HepG2 (cell line): ENCODE data around the gene RPL23. TPM values are rescaled to one million over a fixed set of nuclear protein-coding genes. Genes with fewer than 3 reads are reported as not detected.

Source experiments
- AHR ChIP-seq: IDR thresholded peaks from 2 replicates; pipeline ENCODE4 v1.6.1; 2018; ENCODE audit warnings: missing genetic modification reagents, missing compliant biosample characterization
- CCDC6 ChIP-seq: sonication (generic); formaldehyde crosslinking; IDR thresholded peaks from 2 replicates; pipeline ENCODE4 v1.8.1; 2022; ENCODE audit warnings: mild to moderate bottlenecking, missing genetic modification reagents, moderate library complexity
- FOXC1 ChIP-seq: sonication (generic); formaldehyde crosslinking; IDR thresholded peaks from 2 replicates; pipeline ENCODE4 v1.8.0; 2022; ENCODE audit warnings: mild to moderate bottlenecking, missing genetic modification reagents, borderline replicate concordance
- IRF2 ChIP-seq: IDR thresholded peaks from 2 replicates; pipeline ENCODE4 v1.6.1; 2018; ENCODE audit warnings: missing genetic modification reagents, missing compliant biosample characterization
- KLF9 ChIP-seq: IDR thresholded peaks from 2 replicates; pipeline ENCODE4 v1.6.1; 2016; ENCODE audit warnings: low read depth
- RXRA ChIP-seq: sonication (generic); formaldehyde crosslinking; IDR thresholded peaks from 2 replicates; pipeline ENCODE4 v1.5.1; 2020; ENCODE audit warnings: missing genetic modification reagents
- SNAI1 ChIP-seq: sonication (generic); formaldehyde crosslinking; IDR thresholded peaks from 2 replicates; pipeline ENCODE4 v1.5.0; 2020; ENCODE audit warnings: mild to moderate bottlenecking, missing genetic modification reagents, borderline replicate concordance
- TARDBP ChIP-seq: sonication (generic); formaldehyde crosslinking; IDR thresholded peaks from 2 replicates; pipeline ENCODE4 v1.8.0; 2022; ENCODE audit warnings: mild to moderate bottlenecking, missing genetic modification reagents
- TGIF2 ChIP-seq: IDR thresholded peaks from 2 replicates; pipeline ENCODE4 v1.6.1; 2016; ENCODE audit warnings: control low read depth, missing compliant biosample characterization
- TOPORS ChIP-seq: sonication (generic); formaldehyde crosslinking; IDR thresholded peaks from 2 replicates; pipeline ENCODE4 v1.8.0; 2023; ENCODE audit warnings: mild to moderate bottlenecking, missing genetic modification reagents
- ZBTB42 ChIP-seq: sonication (generic); formaldehyde crosslinking; IDR thresholded peaks from 2 replicates; pipeline ENCODE4 v1.5.0; 2020; ENCODE audit warnings: mild to moderate bottlenecking, missing genetic modification reagents
- ZNF124 ChIP-seq: sonication (generic); formaldehyde crosslinking; IDR thresholded peaks from 2 replicates; pipeline ENCODE4 v1.4.0; 2020; ENCODE audit warnings: missing genetic modification reagents
- ZNF260 ChIP-seq: sonication (generic); formaldehyde crosslinking; IDR thresholded peaks from 2 replicates; pipeline ENCODE4 v1.4.0; 2020; ENCODE audit warnings: missing genetic modification reagents, low read depth, mild to moderate bottlenecking, borderline replicate concordance
- ZNF3 ChIP-seq: IDR thresholded peaks from 2 replicates; pipeline ENCODE4 v1.7.0; 2017; ENCODE audit warnings: inconsistent platforms
- ZNF382 ChIP-seq: sonication (generic); formaldehyde crosslinking; IDR thresholded peaks from 2 replicates; pipeline ENCODE4 v1.5.0; 2020; ENCODE audit warnings: missing genetic modification reagents, mild to moderate bottlenecking, borderline replicate concordance
- ZNF510 ChIP-seq: sonication (generic); formaldehyde crosslinking; IDR thresholded peaks from 2 replicates; pipeline ENCODE4 v1.4.0; 2020; ENCODE audit warnings: low read depth, mild to moderate bottlenecking, missing genetic modification reagents
- ZNF616 ChIP-seq: sonication (generic); formaldehyde crosslinking; IDR thresholded peaks from 2 replicates; pipeline ENCODE4 v1.5.0; 2020; ENCODE audit warnings: low read depth, mild to moderate bottlenecking, missing genetic modification reagents
- ZNF724P ChIP-seq: sonication (generic); formaldehyde crosslinking; IDR thresholded peaks from 2 replicates; pipeline ENCODE4 v1.8.0; 2022; ENCODE audit warnings: missing genetic modification reagents, borderline replicate concordance
- ZNF747 ChIP-seq: sonication (generic); formaldehyde crosslinking; IDR thresholded peaks from 2 replicates; pipeline ENCODE4 v1.8.1; 2023; ENCODE audit warnings: missing genetic modification reagents, mild to moderate bottlenecking, borderline replicate concordance
- ZNF75D ChIP-seq: sonication (generic); formaldehyde crosslinking; IDR thresholded peaks from 2 replicates; pipeline ENCODE4 v1.8.1; 2023; ENCODE audit warnings: missing genetic modification reagents, mild to moderate bottlenecking, borderline replicate concordance
- ZNF772 ChIP-seq: sonication (generic); formaldehyde crosslinking; IDR thresholded peaks from 2 replicates; pipeline ENCODE4 v1.5.0; 2020; ENCODE audit warnings: mild to moderate bottlenecking, missing genetic modification reagents
- ZNF83 ChIP-seq: sonication (generic); formaldehyde crosslinking; IDR thresholded peaks from 2 replicates; pipeline ENCODE4 v1.4.0; 2020; ENCODE audit warnings: missing genetic modification reagents, mild to moderate bottlenecking, borderline replicate concordance
- polyA plus RNA-seq, 8 experiments: library from polyadenylated mRNA; depleted of rRNA in 3 of 8; stranded (reverse) in 7 of 8; unstranded in 1 of 8; fragments of >200 nt; fragmentation: Illumina TruSeq in 4 of 8; extraction: Trizol in 4 of 8; gene quantifications; 2 replicates each; pipeline versions ENCODE4 v1.2.1 to v1.2.3, GENCODE V29; 2011 to 2016; ENCODE audit warnings: low read depth in 4 of 8, missing spikeins in 1 of 8, mixed read lengths in 1 of 8; ENCODE audit not compliant: insufficient read depth in 1 of 8
- total RNA-seq, 5 experiments: library from RNA; depleted of rRNA; stranded (reverse); fragments of >200 nt; fragmentation: Illumina TruSeq; extraction: Trizol; gene quantifications; 2 replicates each; pipeline ENCODE4 v1.2.3, GENCODE V29; 2016; ENCODE audit warnings: low read depth in 1 of 5
- TF ChIP-seq, protein P1 (sequence below): sonication (generic); formaldehyde crosslinking; IDR thresholded peaks from 2 replicates; pipeline ENCODE4 v1.9.0; 2022; ENCODE audit warnings: low read depth, missing genetic modification reagents
- TF ChIP-seq, protein P2 (sequence below): sonication (generic); formaldehyde crosslinking; IDR thresholded peaks from 2 replicates; pipeline ENCODE4 v1.4.0; 2020; ENCODE audit warnings: missing genetic modification reagents
- TF ChIP-seq, protein P3 (sequence below): IDR thresholded peaks from 2 replicates; pipeline ENCODE4 v1.6.1; 2016; ENCODE audit warnings: missing compliant biosample characterization, missing genetic modification reagents, borderline replicate concordance
- TF ChIP-seq, protein P4 (sequence below): sonication (generic); formaldehyde crosslinking; conservative IDR thresholded peaks from 2 replicates; pipeline ENCODE4 v1.8.0; 2022; ENCODE audit warnings: missing genetic modification reagents

The RPL23 gene
- total and polyA plus RNA-seq, 2 of the 13 experiments (the other 11 are each of a cell fraction or from before 2014, with no cell fraction given): 2,790 to 4,860 TPM

DNA sequence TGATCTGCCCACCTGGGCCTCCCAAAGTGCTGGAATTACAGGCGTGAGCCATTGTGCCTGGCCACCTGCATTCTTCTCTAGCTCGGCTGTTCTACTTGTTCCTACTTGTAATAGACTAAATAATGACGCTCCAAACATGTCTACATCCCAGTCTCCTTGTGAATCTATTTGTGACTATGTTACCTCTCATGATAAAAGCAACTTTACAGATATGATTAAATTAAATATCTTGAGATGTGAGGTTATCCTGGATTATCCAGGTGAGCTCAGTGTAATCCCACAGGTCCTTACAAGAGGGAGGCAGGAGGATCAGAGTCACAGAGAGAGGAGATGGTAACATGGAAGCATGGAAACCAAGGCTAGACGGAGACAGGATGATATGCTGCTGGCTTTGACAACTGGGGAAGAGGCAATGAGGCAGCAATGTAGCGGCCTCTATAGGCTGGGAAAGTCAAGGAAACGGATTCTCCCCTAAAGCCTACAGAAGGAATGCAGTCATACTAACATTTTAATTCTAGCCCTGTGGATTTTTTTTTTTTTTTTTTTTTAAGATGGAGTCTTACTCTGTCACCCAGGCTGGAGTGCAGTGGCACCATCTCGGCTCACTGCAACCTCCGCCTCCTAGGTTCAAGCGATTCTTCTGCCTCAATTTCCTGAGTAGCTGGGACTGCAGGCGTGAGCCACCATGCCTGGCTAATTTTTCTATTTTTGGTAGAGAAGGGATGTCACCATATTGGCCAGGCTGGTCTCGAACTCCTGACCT is 11.3 kb upstream of the RPL23 start (continued):
- TF ChIP-seq, protein P1, sequence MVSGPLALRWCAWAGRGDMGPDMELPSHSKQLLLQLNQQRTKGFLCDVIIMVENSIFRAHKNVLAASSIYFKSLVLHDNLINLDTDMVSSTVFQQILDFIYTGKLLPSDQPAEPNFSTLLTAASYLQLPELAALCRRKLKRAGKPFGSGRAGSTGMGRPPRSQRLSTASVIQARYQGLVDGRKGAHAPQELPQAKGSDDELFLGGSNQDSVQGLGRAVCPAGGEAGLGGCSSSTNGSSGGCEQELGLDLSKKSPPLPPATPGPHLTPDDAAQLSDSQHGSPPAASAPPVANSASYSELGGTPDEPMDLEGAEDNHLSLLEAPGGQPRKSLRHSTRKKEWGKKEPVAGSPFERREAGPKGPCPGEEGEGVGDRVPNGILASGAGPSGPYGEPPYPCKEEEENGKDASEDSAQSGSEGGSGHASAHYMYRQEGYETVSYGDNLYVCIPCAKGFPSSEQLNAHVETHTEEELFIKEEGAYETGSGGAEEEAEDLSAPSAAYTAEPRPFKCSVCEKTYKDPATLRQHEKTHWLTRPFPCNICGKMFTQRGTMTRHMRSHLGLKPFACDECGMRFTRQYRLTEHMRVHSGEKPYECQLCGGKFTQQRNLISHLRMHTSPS (CRISPR knock-in tag): no peak
- TF ChIP-seq KLF9 (CRISPR knock-in tag): no peak
- TF ChIP-seq TGIF2 (CRISPR knock-in tag): peak; percentile 77; the same call in 1 of the 2 replicates
- no peak for TF ChIP-seq ZNF747 (CRISPR knock-in tag)
- TF ChIP-seq ZNF772 (CRISPR knock-in tag): no peak
- TF ChIP-seq ZNF616: no peak
- TF ChIP-seq, protein P2, sequence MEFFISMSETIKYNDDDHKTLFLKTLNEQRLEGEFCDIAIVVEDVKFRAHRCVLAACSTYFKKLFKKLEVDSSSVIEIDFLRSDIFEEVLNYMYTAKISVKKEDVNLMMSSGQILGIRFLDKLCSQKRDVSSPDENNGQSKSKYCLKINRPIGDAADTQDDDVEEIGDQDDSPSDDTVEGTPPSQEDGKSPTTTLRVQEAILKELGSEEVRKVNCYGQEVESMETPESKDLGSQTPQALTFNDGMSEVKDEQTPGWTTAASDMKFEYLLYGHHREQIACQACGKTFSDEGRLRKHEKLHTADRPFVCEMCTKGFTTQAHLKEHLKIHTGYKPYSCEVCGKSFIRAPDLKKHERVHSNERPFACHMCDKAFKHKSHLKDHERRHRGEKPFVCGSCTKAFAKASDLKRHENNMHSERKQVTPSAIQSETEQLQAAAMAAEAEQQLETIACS: no peak
- TF ChIP-seq ZNF724P (CRISPR knock-in tag): no peak
- no peak for TF ChIP-seq FOXC1 (CRISPR knock-in tag)
- TF ChIP-seq ZBTB42 (CRISPR knock-in tag): no peak
- TF ChIP-seq ZNF382 (CRISPR knock-in tag): no peak
- no peak for TF ChIP-seq ZNF75D (CRISPR knock-in tag)
- TF ChIP-seq, protein P3, sequence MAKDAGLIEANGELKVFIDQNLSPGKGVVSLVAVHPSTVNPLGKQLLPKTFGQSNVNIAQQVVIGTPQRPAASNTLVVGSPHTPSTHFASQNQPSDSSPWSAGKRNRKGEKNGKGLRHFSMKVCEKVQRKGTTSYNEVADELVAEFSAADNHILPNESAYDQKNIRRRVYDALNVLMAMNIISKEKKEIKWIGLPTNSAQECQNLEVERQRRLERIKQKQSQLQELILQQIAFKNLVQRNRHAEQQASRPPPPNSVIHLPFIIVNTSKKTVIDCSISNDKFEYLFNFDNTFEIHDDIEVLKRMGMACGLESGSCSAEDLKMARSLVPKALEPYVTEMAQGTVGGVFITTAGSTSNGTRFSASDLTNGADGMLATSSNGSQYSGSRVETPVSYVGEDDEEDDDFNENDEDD (CRISPR knock-in tag): no peak; the same call in 1 of the 2 replicates
- no peak for TF ChIP-seq ZNF124 (CRISPR knock-in tag)
- no peak for TF ChIP-seq ZNF510
- TF ChIP-seq RXRA (CRISPR knock-in tag): no peak
- TF ChIP-seq AHR (CRISPR knock-in tag): no peak
- TF ChIP-seq IRF2 (CRISPR knock-in tag): 0 out of 2 replicates have a peak, but pooled peaks have one; percentile 42
- TF ChIP-seq, protein P4, sequence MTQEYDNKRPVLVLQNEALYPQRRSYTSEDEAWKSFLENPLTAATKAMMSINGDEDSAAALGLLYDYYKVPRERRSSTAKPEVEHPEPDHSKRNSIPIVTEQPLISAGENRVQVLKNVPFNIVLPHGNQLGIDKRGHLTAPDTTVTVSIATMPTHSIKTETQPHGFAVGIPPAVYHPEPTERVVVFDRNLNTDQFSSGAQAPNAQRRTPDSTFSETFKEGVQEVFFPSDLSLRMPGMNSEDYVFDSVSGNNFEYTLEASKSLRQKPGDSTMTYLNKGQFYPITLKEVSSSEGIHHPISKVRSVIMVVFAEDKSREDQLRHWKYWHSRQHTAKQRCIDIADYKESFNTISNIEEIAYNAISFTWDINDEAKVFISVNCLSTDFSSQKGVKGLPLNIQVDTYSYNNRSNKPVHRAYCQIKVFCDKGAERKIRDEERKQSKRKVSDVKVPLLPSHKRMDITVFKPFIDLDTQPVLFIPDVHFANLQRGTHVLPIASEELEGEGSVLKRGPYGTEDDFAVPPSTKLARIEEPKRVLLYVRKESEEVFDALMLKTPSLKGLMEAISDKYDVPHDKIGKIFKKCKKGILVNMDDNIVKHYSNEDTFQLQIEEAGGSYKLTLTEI: no peak
- no peak for TF ChIP-seq ZNF260 (CRISPR knock-in tag)
- TF ChIP-seq SNAI1 (CRISPR knock-in tag): no peak
- no peak for TF ChIP-seq CCDC6 (CRISPR knock-in tag)
- TF ChIP-seq TARDBP (CRISPR knock-in tag): 0 out of 2 replicates have a peak, but pooled peaks have one; percentile 43
- no peak for TF ChIP-seq ZNF3 (CRISPR knock-in tag)
- TF ChIP-seq ZNF83 (CRISPR knock-in tag): no peak
- no peak for TF ChIP-seq TOPORS (CRISPR knock-in tag)
